ENCODE measurements around the gene ROBO4. TPM values are rescaled to one million over a fixed set of nuclear protein-coding genes. Genes with fewer than 3 reads are reported as not detected.

ROBO4 gene
- total and polyA plus RNA-seq, 2 experiments from 2014 or later = not detected

DNA sequence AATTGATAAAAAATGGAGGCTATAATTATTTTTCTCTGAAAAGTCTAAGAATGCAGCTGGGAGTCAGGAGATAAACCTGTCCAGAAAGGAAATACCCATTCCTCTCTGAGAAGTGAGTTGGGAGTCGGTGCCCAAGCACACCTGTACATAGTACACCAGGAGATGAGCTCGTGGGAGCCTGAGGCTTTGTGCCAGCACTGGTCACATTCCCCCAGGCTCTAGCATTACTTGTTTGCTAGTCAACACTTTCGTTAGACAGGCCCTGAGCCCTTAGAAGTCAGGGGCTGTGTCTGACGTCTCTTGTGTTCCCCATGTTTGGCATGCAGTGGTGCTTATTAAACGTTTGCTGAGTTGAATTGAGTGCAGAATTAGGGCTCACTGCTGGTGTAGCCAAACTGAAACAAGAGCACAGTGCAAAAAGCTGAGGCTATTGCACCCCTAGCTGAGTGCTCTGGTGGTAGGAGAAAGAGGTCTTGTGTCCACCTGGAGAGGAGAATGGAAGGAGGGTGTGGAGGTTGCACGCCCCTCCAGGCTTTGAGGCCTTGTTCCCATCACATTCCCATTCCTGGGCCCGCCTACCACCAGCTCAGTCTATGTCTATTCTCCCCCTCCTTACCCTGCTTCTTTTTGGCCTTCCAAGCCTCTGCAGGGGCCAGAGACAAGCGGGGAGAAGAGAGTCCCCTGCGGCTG is 6.8 kb downstream of the ROBO4 start:
- peaks cover 9% of the 10 kb centered on the region for H3K27me3 Mint-ChIP-seq (ENCODE audit: insufficient read depth, low read depth, poor library complexity)
- 0 out of 2 replicates have a peak, but pooled peaks cover 10% of the 10 kb centered on the region for H3K27me3 ChIP-seq (ENCODE audit: insufficient read depth)

More for the DNA sequence above, 6.8 kb downstream of the ROBO4 start:
- H3K4me3 Mint-ChIP-seq = no peak overlapping the region
- no peak overlapping the region for H3K4me2 ChIP-seq
- H3K36me3 Mint-ChIP-seq (ENCODE audit: low read depth) = no peaks in the 10 kb centered on the region; the same call in 2 of the 3 replicates
- H3K79me2 ChIP-seq (replicated peaks; ENCODE audit: insufficient read depth) = no peaks in the 10 kb centered on the region
- no peaks in the 10 kb centered on the region for H3K9me3 Mint-ChIP-seq
- no peaks in the 10 kb centered on the region for H3K4me1 ChIP-seq (ENCODE audit: insufficient read depth)
- ATAC-seq = no peak
- H3K27ac ChIP-seq (ENCODE audit: low read depth) = no peak overlapping the region
- no peak overlapping the region; the same call in 1 of the 2 replicates for H2AFZ ChIP-seq
- H4K20me1 ChIP-seq (replicated peaks; ENCODE audit: insufficient read depth) = no peaks in the 10 kb centered on the region
- H3K9me2 ChIP-seq (ENCODE audit: insufficient read depth) = no peaks in the 10 kb centered on the region
- H3K36me3 ChIP-seq (ENCODE audit: insufficient read depth) = no peaks in the 10 kb centered on the region
- no peak overlapping the region for H3K4me3 ChIP-seq
- H3K4me1 Mint-ChIP-seq = peaks cover 2% of the 10 kb centered on the region; the same call in 2 of the 3 replicates
- no peak for TF ChIP-seq ZNF462 (CRISPR knock-in tag; IDR thresholded peaks at IDR 0.05)
- TF ChIP-seq CREB1 (CRISPR knock-in tag; IDR thresholded peaks at IDR 0.05; ENCODE audit: low read depth) = no peak
- no peak for TF ChIP-seq REST (IDR thresholded peaks at IDR 0.05; ENCODE audit: unreplicated experiment)
- no peak for TF ChIP-seq ZNF114 (CRISPR knock-in tag; IDR thresholded peaks at IDR 0.05)
- TF ChIP-seq NANOG (IDR thresholded peaks at IDR 0.05; ENCODE audit: borderline replicate concordance) = no peak
- no peak for TF ChIP-seq EZH2phosphoT487 (IDR thresholded peaks at IDR 0.05; ENCODE audit: unreplicated experiment)
- no peak for TF ChIP-seq EZH2 (IDR thresholded peaks at IDR 0.05; ENCODE audit: low read depth, unreplicated experiment)
- TF ChIP-seq POLR2AphosphoS5 (IDR thresholded peaks at IDR 0.05; ENCODE audit: low read depth) = no peak
- no peak for TF ChIP-seq JUNB (IDR thresholded peaks at IDR 0.05; ENCODE audit: unreplicated experiment)
- no peak for TF ChIP-seq ETS1 (IDR thresholded peaks at IDR 0.05)
- no peak for TF ChIP-seq ZNF331 (CRISPR knock-in tag; IDR thresholded peaks at IDR 0.05; ENCODE audit: low read depth)
- TF ChIP-seq STAT1 (IDR thresholded peaks at IDR 0.05; ENCODE audit: unreplicated experiment) = no peak
- TF ChIP-seq, protein P1, sequence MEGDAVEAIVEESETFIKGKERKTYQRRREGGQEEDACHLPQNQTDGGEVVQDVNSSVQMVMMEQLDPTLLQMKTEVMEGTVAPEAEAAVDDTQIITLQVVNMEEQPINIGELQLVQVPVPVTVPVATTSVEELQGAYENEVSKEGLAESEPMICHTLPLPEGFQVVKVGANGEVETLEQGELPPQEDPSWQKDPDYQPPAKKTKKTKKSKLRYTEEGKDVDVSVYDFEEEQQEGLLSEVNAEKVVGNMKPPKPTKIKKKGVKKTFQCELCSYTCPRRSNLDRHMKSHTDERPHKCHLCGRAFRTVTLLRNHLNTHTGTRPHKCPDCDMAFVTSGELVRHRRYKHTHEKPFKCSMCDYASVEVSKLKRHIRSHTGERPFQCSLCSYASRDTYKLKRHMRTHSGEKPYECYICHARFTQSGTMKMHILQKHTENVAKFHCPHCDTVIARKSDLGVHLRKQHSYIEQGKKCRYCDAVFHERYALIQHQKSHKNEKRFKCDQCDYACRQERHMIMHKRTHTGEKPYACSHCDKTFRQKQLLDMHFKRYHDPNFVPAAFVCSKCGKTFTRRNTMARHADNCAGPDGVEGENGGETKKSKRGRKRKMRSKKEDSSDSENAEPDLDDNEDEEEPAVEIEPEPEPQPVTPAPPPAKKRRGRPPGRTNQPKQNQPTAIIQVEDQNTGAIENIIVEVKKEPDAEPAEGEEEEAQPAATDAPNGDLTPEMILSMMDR (conservative IDR thresholded peaks at IDR 0.05; ENCODE audit: low read depth in 2 of 2) = no peak
- DNase-seq (ENCODE audit: low spot score) = no peak
- H3F3A ChIP-seq (replicated peaks; ENCODE audit: low read depth) = no peaks in the 10 kb centered on the region
- H3K27ac Mint-ChIP-seq = no peak overlapping the region
